Germinal center (tissue), 1 donor: Measurements from ENCODE around the gene CXCL5.
"Not testable (repeated sequence)": the region's sequence is repeated elsewhere in the genome, so short reads cannot be mapped to it uniquely, and the experiment has no call there.

Experiments used
- DNase-seq: peaks from one replicate; pipeline ENCODE4 v3.0.0; 2012; ENCODE audit warnings: mixed read lengths, low spot score

Gene CXCL5

GRCh38 chr4:73970945-73971344 is 27.5 kb downstream of the CXCL5 start:
- DNase-seq, result no peak

- no peak for DNase-seq
Measured at GRCh38 chr4:73970011-73970410, 28.5 kb downstream of the CXCL5 start.

- DNase-seq, result no peak
Measured at GRCh38 chr4:73967866-73968265, 30.6 kb downstream of the CXCL5 start.

- DNase-seq, result no peak
Measured at GRCh38 chr4:73964862-73965611, 33.4 kb downstream of the CXCL5 start.

- DNase-seq, result no peak
Measured at GRCh38 chr4:73962724-73963123, 35.8 kb downstream of the CXCL5 start.

GRCh38 chr4:73959041-73959440 is 39.4 kb downstream of the CXCL5 start:
- not testable (repeated sequence) for DNase-seq

- no peak for DNase-seq
Measured at GRCh38 chr4:73952352-73952751, 46.1 kb downstream of the CXCL5 start.

GRCh38 chr4:73950376-73950920 is 48.0 kb downstream of the CXCL5 start:
- DNase-seq, result not testable (repeated sequence)

- no peak for DNase-seq
Measured at GRCh38 chr4:73948990-73949706, 49.3 kb downstream of the CXCL5 start.

- no peak for DNase-seq
Measured at GRCh38 chr4:73948291-73948690, 50.2 kb downstream of the CXCL5 start.

GRCh38 chr4:73947239-73947985 is 51.1 kb downstream of the CXCL5 start:
- no peak for DNase-seq

GRCh38 chr4:73945674-73946449 is 52.6 kb downstream of the CXCL5 start:
- no peak for DNase-seq
